Activated CD8-positive, alpha-beta memory T cell treated with anti-CD3 and anti-CD28 coated beads for 36 hours (primary cell): ENCODE measurements around the gene PIEZO1. TPM values are rescaled to one million over a fixed set of nuclear protein-coding genes. Genes with fewer than 3 reads are reported as not detected.

Experiments
- CTCF ChIA-PET: fragments of 350-600 bp; sonication (Branson Sonifier 250); formaldehyde crosslinking; loops from one replicate; lab custom pipeline; 2021; ENCODE audit warnings: antibody characterized with exemption; lab: Charles Lee
- POLR2A ChIA-PET: fragments of 350-600 bp; sonication (Branson Sonifier 250); formaldehyde crosslinking; loops from one replicate; lab custom pipeline; 2021; ENCODE audit warnings: antibody characterized with exemption; lab: Charles Lee
- total RNA-seq, 2 experiments: library from RNA; stranded (reverse); gene quantifications; one replicate each; pipeline ENCODE4 v1.2.3, GENCODE V29; 2021

PIEZO1 gene
- total RNA-seq, 2 experiments from 2014 or later = 217 to 219 TPM

DNA sequence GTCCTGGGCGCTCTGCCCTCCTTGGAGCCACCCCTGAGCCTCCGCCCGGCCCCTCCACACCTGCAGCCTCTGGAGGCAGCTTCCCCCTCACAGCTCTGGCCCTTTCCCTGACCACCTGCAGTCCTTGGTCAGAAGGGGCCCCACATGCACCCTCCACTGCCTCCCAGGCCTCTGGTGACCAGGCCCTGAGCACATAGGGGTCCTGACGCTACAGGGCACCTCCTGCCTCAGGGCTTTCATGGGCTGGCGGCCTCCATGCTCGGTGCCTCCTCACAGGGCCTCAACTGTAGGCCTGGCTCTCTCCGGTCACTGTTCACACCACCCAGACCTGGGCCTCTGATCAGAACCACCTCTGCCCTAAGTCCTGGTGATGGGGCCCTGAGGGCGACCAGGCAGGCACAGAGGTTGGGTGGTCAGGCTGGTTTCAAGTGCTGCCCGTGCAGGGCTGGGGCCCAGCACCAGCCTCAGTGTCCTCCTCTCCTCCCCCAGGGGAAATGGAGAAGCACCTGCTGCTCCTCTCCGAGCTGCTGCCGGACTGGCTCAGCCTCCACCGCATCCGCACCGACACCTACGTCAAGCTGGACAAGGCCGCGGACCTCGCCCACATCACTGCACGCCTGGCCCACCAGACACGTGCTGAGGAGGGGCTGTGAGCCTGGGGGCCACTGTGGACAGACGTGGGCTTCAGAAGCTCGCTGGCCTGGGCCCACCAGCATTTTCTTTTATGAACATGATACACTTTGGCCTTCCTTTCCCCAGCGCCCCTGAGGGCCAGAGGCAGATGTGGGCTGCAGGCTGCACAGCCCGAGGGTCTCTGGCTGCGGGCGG is 22.8 kb upstream of the PIEZO1 start:
- ChIA-PET POLR2A (interaction anchor here (0.5 to 5.3 kb wide), 5 partner anchors 9 to 678 kb away, joined by 3 to 68 read pairs (median 4); partner anchors contain the start of gene PIEZO1), CTCF (interaction anchor here (1.2 kb wide), 1 partner anchor 65 kb away, joined by 3 read pairs; no protein-coding TSS in a partner anchor)

DNA sequence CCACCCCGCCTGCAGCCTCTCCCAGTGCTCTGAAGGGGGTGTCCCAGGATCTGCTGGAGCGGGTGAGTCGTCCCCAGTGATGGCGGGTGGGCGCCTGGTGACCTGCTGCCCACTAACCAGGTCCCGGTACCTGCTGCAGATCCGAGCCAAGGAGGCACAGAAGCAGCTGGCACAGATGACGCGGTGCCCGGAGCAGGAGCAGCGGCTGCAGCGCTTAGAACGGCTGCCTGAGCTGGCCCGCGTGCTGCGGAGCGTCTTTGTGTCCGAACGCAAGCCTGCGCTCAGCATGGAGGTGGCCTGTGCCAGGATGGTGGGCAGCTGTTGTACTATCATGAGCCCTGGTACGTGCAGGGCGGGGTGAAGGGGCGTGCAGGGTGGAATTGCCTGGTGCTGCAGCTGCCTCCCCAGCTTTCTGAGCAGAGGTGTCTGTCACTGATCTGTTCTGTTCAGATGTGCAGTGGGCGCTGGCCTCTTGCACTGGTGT is 22.2 kb upstream of the PIEZO1 start:
- CTCF ChIA-PET = interaction anchor here (1.1 to 1.4 kb wide), 2 partner anchors 25 to 70 kb away, joined by 4 to 9 read pairs; no protein-coding TSS in a partner anchor
- POLR2A ChIA-PET = interaction anchor here (1.2 to 1.8 kb wide), 2 partner anchors 25 to 69 kb away, joined by 3 to 5 read pairs; no protein-coding TSS in a partner anchor

- ChIA-PET POLR2A (interaction anchor here (1.2 to 1.8 kb wide), 2 partner anchors 24 to 69 kb away, joined by 3 to 5 read pairs; no protein-coding TSS in a partner anchor), CTCF (interaction anchor here (1.1 to 1.4 kb wide), 2 partner anchors 25 to 70 kb away, joined by 4 to 9 read pairs; no protein-coding TSS in a partner anchor)
Observed at GRCh38 chr16:88806491-88807111, 21.6 kb upstream of the PIEZO1 start.

DNA sequence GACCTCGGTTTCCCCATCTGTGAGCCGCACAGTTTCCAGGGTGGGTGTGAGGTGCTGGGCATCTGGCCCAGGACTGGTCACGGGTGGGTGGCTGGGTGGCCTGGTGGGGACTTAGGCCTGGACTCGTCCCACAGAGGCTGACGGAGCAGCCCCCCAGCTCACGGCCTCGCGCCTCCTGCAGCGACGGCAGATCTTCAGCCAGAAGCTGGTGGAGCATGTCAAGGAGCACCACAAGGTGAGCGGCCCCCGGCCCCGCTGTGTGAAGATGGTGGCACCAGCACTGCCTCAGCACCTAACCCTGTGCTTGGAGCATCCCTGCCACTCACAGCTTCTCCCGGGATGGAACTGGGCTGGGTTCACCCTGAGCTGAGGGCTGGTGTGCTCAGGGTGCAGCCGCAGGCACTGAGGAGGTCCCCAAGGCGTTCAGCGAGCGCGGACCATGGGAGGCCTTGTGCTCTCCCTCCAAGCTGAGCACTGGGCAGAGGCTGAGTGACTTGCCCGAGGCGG is 20.9 kb upstream of the PIEZO1 start:
- CTCF ChIA-PET = interaction anchor here (1.1 to 1.4 kb wide), 2 partner anchors 24 to 69 kb away, joined by 4 to 9 read pairs; no protein-coding TSS in a partner anchor
- POLR2A ChIA-PET = interaction anchor here (1.8 kb wide), 1 partner anchor 23 kb away, joined by 5 read pairs; no protein-coding TSS in a partner anchor

DNA sequence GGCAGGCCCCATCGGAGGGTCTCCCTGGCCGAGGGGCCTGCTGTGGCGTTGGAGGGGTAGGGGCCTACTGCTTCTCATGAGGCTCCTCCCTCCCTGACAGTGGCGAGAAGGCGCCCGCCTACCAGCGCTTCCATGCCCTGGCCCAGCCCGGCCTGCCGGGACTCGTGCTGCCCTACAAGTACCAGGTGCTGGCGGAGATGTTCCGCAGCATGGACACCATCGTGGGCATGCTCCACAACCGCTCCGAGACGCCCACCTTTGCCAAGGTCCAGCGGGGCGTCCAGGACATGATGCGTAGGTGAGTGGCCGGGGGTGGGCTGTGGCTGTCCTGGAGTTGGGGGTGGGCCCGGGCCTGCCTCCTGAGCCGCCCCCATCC is 20.3 kb upstream of the PIEZO1 start:
- POLR2A ChIA-PET = interaction anchor here (3.2 kb wide), 1 partner anchor 23 kb away, joined by 25 read pairs; no protein-coding TSS in a partner anchor
- CTCF ChIA-PET = interaction anchor here (3.1 kb wide), 1 partner anchor 69 kb away, joined by 16 read pairs; no protein-coding TSS in a partner anchor

- CTCF ChIA-PET = interaction anchor here (3.1 kb wide), 1 partner anchor 68 kb away, joined by 16 read pairs; no protein-coding TSS in a partner anchor
- POLR2A ChIA-PET = interaction anchor here (3.2 kb wide), 1 partner anchor 23 kb away, joined by 25 read pairs; no protein-coding TSS in a partner anchor
Observed at GRCh38 chr16:88804552-88805339, 19.7 kb upstream of the PIEZO1 start.

DNA sequence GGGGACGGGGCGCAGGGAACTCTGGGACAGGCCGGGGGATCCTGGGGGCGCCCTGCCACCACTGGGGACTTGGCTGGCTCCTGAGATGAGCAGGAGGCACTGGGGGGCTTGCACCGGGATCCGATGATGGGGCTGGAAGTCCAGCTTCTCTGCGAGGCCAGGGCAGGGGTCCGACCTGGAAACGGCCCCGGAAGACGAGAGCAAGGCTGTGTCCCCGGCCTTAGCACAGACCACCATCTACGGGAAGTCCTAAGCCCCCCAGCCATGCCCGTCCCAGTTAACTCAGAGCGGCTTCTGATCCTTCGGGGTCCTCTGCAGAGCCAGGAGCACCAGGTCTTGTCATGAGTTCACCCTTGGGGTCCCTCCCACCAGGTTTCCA is 19.1 kb upstream of the PIEZO1 start:
- CTCF ChIA-PET = interaction anchor here (3.1 kb wide), 1 partner anchor 67 kb away, joined by 16 read pairs; no protein-coding TSS in a partner anchor
- POLR2A ChIA-PET = interaction anchor here (2.0 to 3.2 kb wide), 2 partner anchors 10 to 22 kb away, joined by 12 to 25 read pairs; no protein-coding TSS in a partner anchor

DNA sequence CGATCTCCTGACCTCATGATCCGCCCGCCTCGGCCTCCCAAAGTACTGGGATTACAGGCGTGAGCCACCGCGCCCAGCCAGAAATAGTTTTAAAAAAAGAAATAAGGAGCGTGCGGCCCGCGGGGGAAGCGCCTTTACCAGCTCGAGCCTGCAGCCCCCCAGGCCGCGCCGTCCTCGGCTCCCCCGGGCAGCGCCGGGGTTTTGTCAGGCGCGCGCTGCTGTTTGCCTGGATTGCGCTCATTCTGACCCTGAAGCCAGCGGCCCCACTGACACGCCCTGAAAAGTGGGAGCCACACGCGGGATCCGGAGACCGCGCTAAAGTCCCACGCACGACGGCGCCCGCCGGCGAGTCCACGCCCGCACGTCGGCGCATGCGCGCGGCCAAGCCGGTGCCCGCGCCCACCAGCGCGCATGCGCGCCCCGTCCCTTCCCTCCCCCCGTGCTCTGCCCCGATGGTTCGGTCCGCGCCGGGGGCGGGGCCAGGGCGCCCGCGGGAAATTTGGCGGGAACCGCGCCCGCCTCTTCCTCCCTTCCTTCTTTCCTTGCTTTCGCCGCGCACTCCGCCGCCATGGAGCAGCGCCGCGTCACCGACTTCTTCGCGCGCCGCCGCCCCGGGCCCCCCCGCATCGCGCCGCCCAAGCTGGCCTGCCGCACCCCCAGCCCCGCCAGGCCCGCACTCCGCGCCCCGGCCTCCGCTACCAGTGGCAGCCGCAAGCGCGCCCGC is 18.4 kb upstream of the PIEZO1 start, which contains the start of gene CDT1:
Gene CDT1, plus strand, starts transcription at position 526 of the 724 bp plus-strand sequence. Its CDS starts 43 bp downstream, at position 569.
- ChIA-PET CTCF (interaction anchor here (0.6 to 3.1 kb wide), 10 partner anchors 9 to 212 kb away, joined by 3 to 16 read pairs (median 4); partner anchors contain the start of genes APRT and PIEZO1), POLR2A (interaction anchor here (0.9 to 3.2 kb wide), 5 partner anchors 8 to 21 kb away, joined by 4 to 25 read pairs (median 11); partner anchors contain the start of gene PIEZO1)

DNA sequence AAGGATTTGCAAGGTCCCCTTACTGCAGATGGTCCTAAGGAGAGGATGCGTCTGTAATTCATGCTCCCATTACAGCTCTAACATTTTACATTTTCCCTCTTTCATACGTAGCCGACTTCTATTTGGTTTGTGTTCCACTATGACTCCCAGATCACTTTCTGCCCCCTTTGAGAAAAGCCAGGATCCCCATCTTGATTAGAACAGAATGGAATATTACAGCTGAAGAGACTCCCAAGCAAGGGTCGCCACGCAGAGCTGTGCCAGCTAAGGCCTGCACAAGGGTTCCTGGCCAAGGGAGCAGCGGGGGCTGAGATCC is 15.2 kb upstream of the PIEZO1 start:
- POLR2A ChIA-PET = interaction anchor here (1.1 to 1.2 kb wide), 2 partner anchors 9 to 12 kb away, joined by 4 read pairs; no protein-coding TSS in a partner anchor
- CTCF ChIA-PET = interaction anchor here (1.8 to 2.9 kb wide), 3 partner anchors 12 to 63 kb away, joined by 4 to 14 read pairs (median 8); partner anchors contain the start of gene APRT

GRCh38 chr16:88799569-88800276 is 14.7 kb upstream of the PIEZO1 start:
- POLR2A ChIA-PET = interaction anchor here (1.1 kb wide), 2 partner anchors 9 to 10 kb away, joined by 4 read pairs; no protein-coding TSS in a partner anchor

GRCh38 chr16:88798772-88799455 is 13.9 kb upstream of the PIEZO1 start:
- ChIA-PET POLR2A (interaction anchor here (1.1 kb wide), 1 partner anchor 10 kb away, joined by 4 read pairs; no protein-coding TSS in a partner anchor), CTCF (interaction anchor here (0.5 to 2.9 kb wide), 5 partner anchors 13 to 119 kb away, joined by 4 to 14 read pairs (median 4); partner anchors contain the start of gene APRT)

More at GRCh38 chr16:88799569-88800276, 14.7 kb upstream of the PIEZO1 start:
- CTCF ChIA-PET = interaction anchor here (0.5 to 2.9 kb wide), 4 partner anchors 12 to 120 kb away, joined by 4 to 14 read pairs (median 6); partner anchors contain the start of gene APRT

DNA sequence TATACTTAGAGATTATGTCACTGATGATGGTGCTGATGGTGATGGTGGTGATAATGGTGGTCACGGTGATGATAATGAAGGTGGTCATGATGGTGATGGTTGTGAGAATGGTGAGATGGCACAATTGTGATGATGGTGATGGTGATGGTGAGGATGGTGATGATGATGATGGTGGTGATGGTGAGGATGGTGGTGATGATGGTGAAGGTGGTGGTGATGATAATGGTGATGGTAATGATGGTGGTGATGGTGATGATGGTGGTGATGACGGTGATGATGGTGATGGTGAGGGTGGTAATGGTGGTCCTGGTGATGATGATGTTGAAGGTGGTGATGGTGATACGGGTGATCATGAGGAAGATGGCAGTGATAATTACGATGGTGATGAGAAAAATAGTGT is 13.1 kb upstream of the PIEZO1 start:
- ChIA-PET CTCF (interaction anchor here (1.1 to 2.9 kb wide), 2 partner anchors 12 to 14 kb away, joined by 4 to 8 read pairs; no protein-coding TSS in a partner anchor), POLR2A (no interaction called here)

DNA sequence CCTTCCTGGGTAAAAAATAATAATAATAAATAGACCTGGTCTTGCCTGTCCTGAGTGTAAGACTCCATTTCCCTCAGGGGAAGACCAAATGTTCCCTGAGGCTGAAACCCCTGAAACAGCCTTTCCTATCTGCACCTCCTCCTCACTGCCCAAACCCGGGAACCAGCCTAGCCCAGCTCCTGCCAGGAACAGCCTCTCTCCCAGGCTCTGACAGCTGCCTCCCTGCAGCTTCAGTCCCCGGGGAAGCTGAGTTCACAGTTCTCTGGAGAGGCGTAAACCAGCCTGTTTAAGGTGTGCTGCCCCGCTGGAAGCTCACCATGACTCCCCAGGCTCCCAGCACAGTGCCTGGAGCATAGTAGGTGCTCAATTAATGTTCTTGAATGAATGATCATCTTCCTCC is 11.3 kb upstream of the PIEZO1 start:
- CTCF ChIA-PET = interaction anchor here (1.0 to 1.1 kb wide), 2 partner anchors 12 to 34 kb away, joined by 3 to 5 read pairs; no protein-coding TSS in a partner anchor

DNA sequence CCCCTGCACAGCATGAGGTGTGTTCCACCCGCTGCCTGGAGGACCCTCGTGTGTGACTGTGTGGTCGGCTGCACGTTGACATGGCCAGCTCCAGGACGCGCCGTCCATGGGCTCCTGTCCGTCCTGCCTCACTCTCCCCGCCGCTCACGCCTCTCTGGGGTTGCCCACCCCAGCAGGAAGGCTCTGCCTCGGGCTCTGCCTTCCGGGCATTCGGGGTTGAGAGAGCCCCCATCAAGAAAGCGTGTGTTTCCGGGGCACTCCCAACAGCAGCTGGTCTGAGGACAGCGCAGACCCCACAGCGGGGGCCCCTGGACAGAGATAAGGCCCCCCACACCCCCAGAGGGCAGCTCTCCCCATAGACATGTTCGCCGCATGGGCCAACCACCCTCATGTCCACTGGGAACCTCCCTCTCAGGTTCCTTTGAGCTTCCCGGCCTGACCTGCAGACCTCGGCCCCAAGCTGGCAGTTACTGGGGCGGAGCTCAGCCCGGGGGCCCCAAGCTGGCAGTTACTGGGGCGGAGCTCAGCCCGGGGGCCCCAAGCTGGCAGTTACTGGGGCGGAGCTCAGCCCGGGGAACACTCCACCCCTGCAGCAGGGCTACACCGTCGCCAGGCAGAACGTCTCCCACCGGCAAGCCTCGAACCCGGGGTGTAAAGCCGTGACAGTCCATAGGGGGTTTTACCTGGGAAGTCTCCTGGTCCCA is 8.4 kb upstream of the PIEZO1 start:
- CTCF ChIA-PET = interaction anchor here (0.5 to 1.7 kb wide), 2 partner anchors 9 to 203 kb away, joined by 4 read pairs; no protein-coding TSS in a partner anchor
- POLR2A ChIA-PET = interaction anchor here (0.9 to 1.7 kb wide), 5 partner anchors 10 to 48 kb away, joined by 3 to 12 read pairs (median 4); partner anchors contain the start of genes APRT and CDT1

More for the DNA sequence above, 11.3 kb upstream of the PIEZO1 start:
- POLR2A ChIA-PET = interaction anchor here (1.0 kb wide), 1 partner anchor 14 kb away, joined by 3 read pairs; no protein-coding TSS in a partner anchor
